SK-N-SH (cell line): ENCODE results near the gene TEK. TPM values are rescaled to one million over a fixed set of nuclear protein-coding genes. Genes with fewer than 3 reads are reported as not detected.

Experiments
- CTCF ChIA-PET: fragments of 300-600, 350-600 bp; formaldehyde crosslinking; extraction: SDS; loops from one replicate; lab custom pipeline; 2021; lab: Yijun Ruan, JAX
- POLR2A ChIA-PET: fragments of 350-600 bp; sonication (Branson Sonifier 250); formaldehyde crosslinking; extraction: SDS; loops from one replicate; lab custom pipeline; 2020; ENCODE audit warnings: antibody characterized with exemption, inconsistent platforms; lab: Yijun Ruan, JAX
- DNase-seq: peaks from one replicate; pipeline ENCODE4 v3.0.0; 2012
- H2AFZ ChIP-seq: fragments of 200-600 bp; sonication (generic); 2 replicates; pipeline ENCODE4 v1.8.1; 2016; ENCODE audit warnings: antibody characterized with exemption, mild to moderate bottlenecking, low read depth
- H3F3A ChIP-seq: fragments of 200-600 bp; sonication (generic); replicated peaks from 2 replicates; pipeline ENCODE3; 2016; ENCODE audit warnings: antibody characterized with exemption, mild to moderate bottlenecking; ENCODE audit not compliant: insufficient read depth
- H3K27ac ChIP-seq, 2 experiments: fragments of 200-500 bp in 1 of 2; fragments of 200-600 bp in 1 of 2; sonication (Bioruptor generic) in 1 of 2; sonication (generic), shearing (Covaris generic) in 1 of 2; 2 replicates each; pipeline versions ENCODE4 v1.5.1 to v1.6.1; 2014 to 2016; ENCODE audit warnings: low read depth in 2 of 2, inconsistent platforms in 1 of 2, low read length in 1 of 2, mild to moderate bottlenecking in 1 of 2, mixed read lengths in 1 of 2
- H3K27me3 ChIP-seq: fragments of 200-600 bp; sonication (generic), shearing (Covaris generic); 2 replicates; pipeline ENCODE4 v1.6.1; 2016; ENCODE audit warnings: mixed run types; ENCODE audit not compliant: insufficient read depth
- H3K36me3 ChIP-seq, 2 experiments: fragments of 200-500 bp in 1 of 2; fragments of 200-600 bp in 1 of 2; sonication (Bioruptor generic) in 1 of 2; sonication (generic) in 1 of 2; replicated peaks in 1 of 2; 2 replicates each; pipeline versions ENCODE3 to v1.5.1; 2014 to 2016; ENCODE audit warnings: low read length in 1 of 2, mild to moderate bottlenecking in 1 of 2; ENCODE audit not compliant: insufficient read depth in 2 of 2, control insufficient read depth in 1 of 2
- H3K4me1 ChIP-seq, 2 experiments: fragments of 200-500 bp in 1 of 2; fragments of 200-600 bp in 1 of 2; sonication (Bioruptor generic) in 1 of 2; sonication (generic), shearing (Covaris generic) in 1 of 2; 2 replicates each; pipeline versions ENCODE4 v1.5.1 to v1.6.1; 2014 to 2016; ENCODE audit warnings: low read depth in 1 of 2, low read length in 1 of 2, mixed run types in 1 of 2; ENCODE audit not compliant: insufficient read depth in 2 of 2, control insufficient read depth in 1 of 2
- H3K4me2 ChIP-seq: fragments of 200-600 bp; sonication (generic), shearing (Covaris generic); 2 replicates; pipeline ENCODE4 v1.6.1; 2017; ENCODE audit warnings: mixed run types
- H3K4me3 ChIP-seq, 2 experiments: fragments of 200-500 bp in 1 of 2; fragments of 200-600 bp in 1 of 2; sonication (Bioruptor generic) in 1 of 2; sonication (generic), shearing (Covaris generic) in 1 of 2; 2 replicates each; pipeline versions ENCODE4 v1.5.1 to v1.8.1; 2014 to 2016; ENCODE audit warnings: low read depth in 2 of 2, inconsistent platforms in 1 of 2, low read length in 1 of 2, mild to moderate bottlenecking in 1 of 2, mixed read lengths in 1 of 2, moderate library complexity in 1 of 2
- H3K79me2 ChIP-seq: fragments of 200-600 bp; sonication (generic); 2 replicates; pipeline ENCODE4 v1.8.1; 2017; ENCODE audit warnings: mild to moderate bottlenecking; ENCODE audit not compliant: insufficient read depth
- H3K9ac ChIP-seq: fragments of 200-600 bp; sonication (generic); 2 replicates; pipeline ENCODE4 v1.6.1; 2017; ENCODE audit warnings: mixed run types
- H3K9me2 ChIP-seq: fragments of 200-600 bp; sonication (generic); 2 replicates; pipeline ENCODE4 v1.6.1; 2017; ENCODE audit warnings: mixed run types
- H3K9me3 ChIP-seq: fragments of 200-600 bp; sonication (generic); 2 replicates; pipeline ENCODE4 v1.6.1; 2017; ENCODE audit warnings: mixed run types, mild to moderate bottlenecking, moderate library complexity
- H4K20me1 ChIP-seq: fragments of 200-600 bp; sonication (generic); 2 replicates; pipeline ENCODE4 v1.6.1; 2017; ENCODE audit warnings: mild to moderate bottlenecking, mixed run types; ENCODE audit not compliant: insufficient read depth
- CHD2 ChIP-seq: fragments of 150-350 bp; IDR thresholded peaks from 2 replicates; pipeline ENCODE4 v1.6.1; 2018; ENCODE audit warnings: low read length; ENCODE audit not compliant: partially characterized antibody
- ELF1 ChIP-seq: IDR thresholded peaks from 2 replicates; pipeline ENCODE4 v1.4.0; 2012
- EP300 ChIP-seq, 2 experiments: IDR thresholded peaks; 2 replicates each; pipeline versions ENCODE4 v1.4.0 to v1.6.1; 2012; ENCODE audit warnings: borderline replicate concordance in 1 of 2, low read depth in 1 of 2, low read length in 1 of 2
- EZH2phosphoT487 ChIP-seq: fragments of 200-600 bp; sonication (generic); IDR thresholded peaks from 2 replicates; pipeline ENCODE4 v1.6.1; 2017; ENCODE audit warnings: low read depth, mixed run types, mild to moderate bottlenecking, antibody characterized with exemption, moderate library complexity, borderline replicate concordance
- MEF2A ChIP-seq: IDR thresholded peaks from 2 replicates; pipeline ENCODE4 v1.4.0; 2012; ENCODE audit warnings: low read depth, borderline replicate concordance
- NFIC ChIP-seq: IDR thresholded peaks from 2 replicates; pipeline ENCODE4 v1.4.0; 2012; ENCODE audit warnings: borderline replicate concordance
- RAD21 ChIP-seq: IDR thresholded peaks from 2 replicates; pipeline ENCODE4 v1.6.1; 2012; ENCODE audit warnings: mild to moderate bottlenecking, low read length
- REST ChIP-seq: IDR thresholded peaks from 2 replicates; pipeline ENCODE4 v1.6.1; 2012; ENCODE audit warnings: mild to moderate bottlenecking, low read depth, low read length, moderate library complexity
- RXRA ChIP-seq: IDR thresholded peaks from 2 replicates; pipeline ENCODE4 v1.4.0; 2012; ENCODE audit warnings: low read depth, mild to moderate bottlenecking, borderline replicate concordance
- SIN3A ChIP-seq: IDR thresholded peaks from 2 replicates; pipeline ENCODE4 v1.6.1; 2012; ENCODE audit warnings: low read depth, mild to moderate bottlenecking, low read length, moderate library complexity, borderline replicate concordance
- TCF12 ChIP-seq: IDR thresholded peaks from 2 replicates; pipeline ENCODE4 v1.4.0; 2012
- ZBTB33 ChIP-seq: IDR thresholded peaks from 2 replicates; pipeline ENCODE4 v1.4.0; 2012; ENCODE audit warnings: low read depth, borderline replicate concordance
- WGBS: methylation state at CpG from one replicate; pipeline ENCODE4 v1.1.6; 2017; ENCODE audit warnings: low lambda C conversion rate; 5-methylcytosine and 5-hydroxymethylcytosine counted together
- polyA plus RNA-seq, 3 experiments: library from polyadenylated mRNA; depleted of rRNA; stranded (reverse); fragments of >200 nt; gene quantifications; 2 replicates each; pipeline ENCODE4 v1.2.3, GENCODE V29; 2012
- TF ChIP-seq, protein P1 (sequence below): IDR thresholded peaks from 2 replicates; pipeline ENCODE4 v1.4.0; 2012; ENCODE audit warnings: low read depth
- TF ChIP-seq, protein P2 (sequence below): fragments of 150-350 bp; IDR thresholded peaks from 2 replicates; pipeline ENCODE4 v1.6.1; 2017; ENCODE audit warnings: antibody characterized with exemption, low read length, low read depth, borderline replicate concordance
- TF ChIP-seq, protein P3 (sequence below): IDR thresholded peaks from 2 replicates; pipeline ENCODE4; 2012

The TEK gene
- polyA plus RNA-seq, 1 of the 3 experiments (the other 2 are of a cell fraction): 0.03 TPM

DNA sequence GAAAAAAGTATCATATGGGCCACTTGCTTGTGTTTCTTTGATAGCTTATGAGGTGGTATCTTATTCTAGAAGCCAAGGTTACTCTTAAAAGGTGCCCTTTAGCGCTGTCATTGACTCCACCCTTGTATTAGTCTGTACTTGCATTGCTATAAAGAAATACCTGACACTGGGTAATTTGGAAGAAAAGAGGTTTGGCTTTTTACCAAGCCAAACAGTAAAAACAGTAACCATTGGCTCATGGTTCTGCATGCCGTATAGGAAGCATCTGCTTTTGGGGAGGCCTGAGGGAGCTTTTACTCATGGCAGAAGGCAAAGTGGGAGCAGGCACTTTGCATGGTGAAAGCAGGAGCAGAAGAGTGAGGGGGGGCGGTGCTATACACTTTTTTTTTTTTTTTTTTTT, 87.4 kb downstream of the TEK start:
- CTCF ChIA-PET: no interaction called here
- Histone ChIP-seq H3K9me3 (no peaks in the 10 kb centered on the region), H3K36me3 (no peaks in the 10 kb centered on the region), H3K4me2 (no peak overlapping the region), H3K27ac (no peak overlapping the region), H4K20me1 (no peaks in the 10 kb centered on the region), H3K4me1 (no peaks in the 10 kb centered on the region; a peak in 1 of 4 replicates), H3K4me3 (no peak overlapping the region), H3K9ac (no peak overlapping the region), H3K9me2 (no peaks in the 10 kb centered on the region), H3F3A (peaks cover 16% of the 10 kb centered on the region), H2AFZ (no peak overlapping the region), H3K27me3 (no peaks in the 10 kb centered on the region), H3K79me2 (no peaks in the 10 kb centered on the region)
- DNase-seq: no peak
- POLR2A ChIA-PET: no interaction called here
- no peak for TF ChIP-seq TCF12
- TF ChIP-seq, protein P1, sequence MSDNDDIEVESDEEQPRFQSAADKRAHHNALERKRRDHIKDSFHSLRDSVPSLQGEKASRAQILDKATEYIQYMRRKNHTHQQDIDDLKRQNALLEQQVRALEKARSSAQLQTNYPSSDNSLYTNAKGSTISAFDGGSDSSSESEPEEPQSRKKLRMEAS: no peak
- no peak for TF ChIP-seq SIN3A
- TF ChIP-seq RXRA: no peak
- TF ChIP-seq EP300 (IDR thresholded peaks at IDR 0.05; ENCODE audit: borderline replicate concordance in 1 of 2, low read depth in 1 of 2, low read length in 1 of 2): no peak
- no peak for TF ChIP-seq NFIC
- TF ChIP-seq CHD2: no peak
- no peak for TF ChIP-seq ZBTB33
- TF ChIP-seq ELF1: no peak
- TF ChIP-seq, protein P2, sequence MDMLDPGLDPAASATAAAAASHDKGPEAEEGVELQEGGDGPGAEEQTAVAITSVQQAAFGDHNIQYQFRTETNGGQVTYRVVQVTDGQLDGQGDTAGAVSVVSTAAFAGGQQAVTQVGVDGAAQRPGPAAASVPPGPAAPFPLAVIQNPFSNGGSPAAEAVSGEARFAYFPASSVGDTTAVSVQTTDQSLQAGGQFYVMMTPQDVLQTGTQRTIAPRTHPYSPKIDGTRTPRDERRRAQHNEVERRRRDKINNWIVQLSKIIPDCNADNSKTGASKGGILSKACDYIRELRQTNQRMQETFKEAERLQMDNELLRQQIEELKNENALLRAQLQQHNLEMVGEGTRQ: no peak
- TF ChIP-seq EZH2phosphoT487: no peak
- TF ChIP-seq MEF2A: no peak
- no peak for TF ChIP-seq RAD21
- TF ChIP-seq, protein P3, sequence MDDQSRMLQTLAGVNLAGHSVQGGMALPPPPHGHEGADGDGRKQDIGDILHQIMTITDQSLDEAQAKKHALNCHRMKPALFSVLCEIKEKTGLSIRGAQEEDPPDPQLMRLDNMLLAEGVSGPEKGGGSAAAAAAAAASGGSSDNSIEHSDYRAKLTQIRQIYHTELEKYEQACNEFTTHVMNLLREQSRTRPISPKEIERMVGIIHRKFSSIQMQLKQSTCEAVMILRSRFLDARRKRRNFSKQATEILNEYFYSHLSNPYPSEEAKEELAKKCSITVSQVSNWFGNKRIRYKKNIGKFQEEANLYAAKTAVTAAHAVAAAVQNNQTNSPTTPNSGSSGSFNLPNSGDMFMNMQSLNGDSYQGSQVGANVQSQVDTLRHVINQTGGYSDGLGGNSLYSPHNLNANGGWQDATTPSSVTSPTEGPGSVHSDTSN: no peak
- no peak for TF ChIP-seq REST
- WGBS: 88% methylated on average over 3 of the region's 3 CpGs
